ENCODE data around the gene MRPL22.

The MRPL22 gene

GRCh38 chr5:154984946-154985516, 44.2 kb downstream of the MRPL22 start:
- Histone ChIP-seq H3K4me3 (ENCODE audit: low read length) (no peak overlapping the region), H3K27me3 (ENCODE audit: low read depth, low read length) (no peaks in the 10 kb centered on the region), H3K36me3 (replicated peaks; ENCODE audit: low read depth, low read length) (no peaks in the 10 kb centered on the region), H3K4me2 (ENCODE audit: low read length) (no peak overlapping the region), H3K4me1 (ENCODE audit: low read length) (no peaks in the 10 kb centered on the region), H3K9ac (ENCODE audit: low read length) (no peak overlapping the region), H3K79me2 (ENCODE audit: low read length) (no peaks in the 10 kb centered on the region), H4K20me1 (ENCODE audit: insufficient read depth, low read length) (no peaks in the 10 kb centered on the region), H3K27ac (ENCODE audit: low read length) (no peak overlapping the region), H2AFZ (ENCODE audit: low read depth, low read length) (no peak overlapping the region), H3K9me3 (ENCODE audit: insufficient read depth, low read length) (no peaks in the 10 kb centered on the region)
- TF ChIP-seq EZH2phosphoT487 (IDR thresholded peaks at IDR 0.05; ENCODE audit: low read depth), result no peak

GRCh38 chr5:154986151-154986550, 45.3 kb downstream of the MRPL22 start:
- Histone ChIP-seq H3K9me3 (ENCODE audit: insufficient read depth, low read length) (no peaks in the 10 kb centered on the region), H3K27me3 (ENCODE audit: low read depth, low read length) (no peaks in the 10 kb centered on the region), H4K20me1 (ENCODE audit: insufficient read depth, low read length) (no peaks in the 10 kb centered on the region), H3K79me2 (ENCODE audit: low read length) (no peaks in the 10 kb centered on the region), H3K4me1 (ENCODE audit: low read length) (peaks cover 10% of the 10 kb centered on the region), H2AFZ (ENCODE audit: low read depth, low read length) (no peak overlapping the region), H3K4me2 (ENCODE audit: low read length) (no peak overlapping the region), H3K4me3 (ENCODE audit: low read length) (no peak overlapping the region), H3K9ac (ENCODE audit: low read length) (no peak overlapping the region), H3K27ac (ENCODE audit: low read length) (no peak overlapping the region), H3K36me3 (replicated peaks; ENCODE audit: low read depth, low read length) (no peaks in the 10 kb centered on the region)
- TF ChIP-seq CTCF (IDR thresholded peaks at IDR 0.05; ENCODE audit: low read depth, low read length) (no peak), EZH2phosphoT487 (IDR thresholded peaks at IDR 0.05; ENCODE audit: low read depth) (no peak)

- Histone ChIP-seq H3K79me2 (ENCODE audit: low read length) (no peaks in the 10 kb centered on the region), H3K9me3 (ENCODE audit: insufficient read depth, low read length) (no peaks in the 10 kb centered on the region), H3K27ac (ENCODE audit: low read length) (no peak overlapping the region), H2AFZ (ENCODE audit: low read depth, low read length) (no peak overlapping the region), H3K9ac (ENCODE audit: low read length) (no peak overlapping the region), H3K36me3 (replicated peaks; ENCODE audit: low read depth, low read length) (no peaks in the 10 kb centered on the region), H3K4me3 (ENCODE audit: low read length) (no peak overlapping the region), H3K4me1 (ENCODE audit: low read length) (peaks cover 36% of the 10 kb centered on the region), H3K27me3 (ENCODE audit: low read depth, low read length) (no peaks in the 10 kb centered on the region), H4K20me1 (ENCODE audit: insufficient read depth, low read length) (no peaks in the 10 kb centered on the region), H3K4me2 (ENCODE audit: low read length) (no peak overlapping the region)
- TF ChIP-seq EZH2phosphoT487 (IDR thresholded peaks at IDR 0.05; ENCODE audit: low read depth) (no peak), CTCF (IDR thresholded peaks at IDR 0.05; ENCODE audit: low read depth, low read length) (no peak)
Measured at GRCh38 chr5:154989626-154990025, 48.8 kb downstream of the MRPL22 start.

GRCh38 chr5:154993461-154993860, 52.6 kb downstream of the MRPL22 start:
- no peaks in the 10 kb centered on the region for H4K20me1 ChIP-seq (ENCODE audit: insufficient read depth, low read length)
- no peak overlapping the region for H3K9ac ChIP-seq (ENCODE audit: low read length)
- H3K36me3 ChIP-seq (replicated peaks; ENCODE audit: low read depth, low read length), result no peaks in the 10 kb centered on the region
- no peaks in the 10 kb centered on the region for H3K27me3 ChIP-seq (ENCODE audit: low read depth, low read length)
- TF ChIP-seq CTCF (IDR thresholded peaks at IDR 0.05; ENCODE audit: low read depth, low read length), result no peak
- no peak for TF ChIP-seq EZH2phosphoT487 (IDR thresholded peaks at IDR 0.05; ENCODE audit: low read depth)
- peaks cover 41% of the 10 kb centered on the region for H3K4me1 ChIP-seq (ENCODE audit: low read length)
- H3K9me3 ChIP-seq (ENCODE audit: insufficient read depth, low read length), result no peaks in the 10 kb centered on the region
- H3K4me3 ChIP-seq (ENCODE audit: low read length), result no peak overlapping the region
- H3K27ac ChIP-seq (ENCODE audit: low read length), result no peak overlapping the region; the same call in 1 of the 2 replicates
- H2AFZ ChIP-seq (ENCODE audit: low read depth, low read length), result no peak overlapping the region
- H3K4me2 ChIP-seq (ENCODE audit: low read length), result peak overlapping the region; percentile 33
- no peaks in the 10 kb centered on the region for H3K79me2 ChIP-seq (ENCODE audit: low read length)

All from OCI-LY3 (cell line).